Upper lobe of left lung (tissue), 6 donors: Measurements from ENCODE around the gene INTS2. TPM values are rescaled to one million over a fixed set of nuclear protein-coding genes. Genes with fewer than 3 reads are reported as not detected.

Source experiments
- ATAC-seq, 2 donors: fragments of 200-7000 bp; cut with Tn5 transposase; one replicate each; pipeline ENCODE4 v1.9.1; 2022; ENCODE audit warnings: mild to moderate bottlenecking in 2 of 2, moderate library complexity in 2 of 2; ENCODE audit not compliant: low FRiP score in 2 of 2
- DNase-seq, 2 donors: peaks; one replicate each; pipeline ENCODE4 v3.0.0-alpha.2; 2019 to 2020
- H3K27ac ChIP-seq, 4 donors: fragments of 200-600 bp; sonication (generic); one replicate each; pipeline ENCODE4 v1.5.1; 2016 to 2019
- H3K27me3 ChIP-seq, 4 donors: fragments of 200-600 bp; sonication (generic); one replicate each; pipeline ENCODE4 v1.5.1; 2017 to 2019
- H3K36me3 ChIP-seq, 4 donors: fragments of 200-600 bp; sonication (generic); one replicate each; pipeline ENCODE4 v1.5.1; 2016 to 2019
- H3K4me1 ChIP-seq, 4 donors: fragments of 200-600 bp; sonication (generic); one replicate each; pipeline ENCODE4 v1.5.1; 2018 to 2019
- H3K4me3 ChIP-seq, 4 donors: fragments of 200-600 bp; sonication (generic); one replicate each; pipeline ENCODE4 v1.5.1; 2017 to 2019; ENCODE audit warnings: mild to moderate bottlenecking in 2 of 4, moderate library complexity in 1 of 4
- H3K9me3 ChIP-seq, 4 donors: fragments of 200-600 bp; sonication (generic); one replicate each; pipeline ENCODE4 v1.5.1; 2018 to 2019
- EP300 ChIP-seq, 4 donors: sonication (generic); formaldehyde crosslinking; IDR thresholded peaks; one replicate each; pipeline ENCODE4 v1.5.1; 2017; ENCODE audit warnings: antibody characterized with exemption in 4 of 4, control low read depth in 2 of 4
- POLR2A ChIP-seq, 4 donors: fragments of 450-650 bp; IDR thresholded peaks; one replicate each; pipeline ENCODE4 v1.5.1; 2016 to 2017; ENCODE audit warnings: antibody characterized with exemption in 4 of 4, mild to moderate bottlenecking in 2 of 4
- POLR2AphosphoS5 ChIP-seq, 2 donors: sonication (generic); formaldehyde crosslinking; IDR thresholded peaks; one replicate each; pipeline ENCODE4 v1.5.1; 2017; ENCODE audit warnings: antibody characterized with exemption in 2 of 2
- WGBS, 2 donors: methylation state at CpG; one replicate each; pipeline ENCODE4 v1.1.5; 2017 to 2018; 5-methylcytosine and 5-hydroxymethylcytosine counted together
- total RNA-seq, 6 donors: library from RNA; depleted of rRNA in 4 of 6; stranded (reverse); fragments of >200 nt in 4 of 6; gene quantifications; one replicate each; pipeline versions ENCODE4 v1.1.0 to v1.2.1, GENCODE V29; 2016 to 2021
- TF ChIP-seq, protein P1 (sequence below), 6 experiments: fragments of 450-650 bp in 4 of 6; fragments of 200-600 bp in 2 of 6; sonication (generic) in 2 of 6; IDR thresholded peaks; one replicate each; pipeline ENCODE4 v1.5.1; 2016 to 2019; ENCODE audit warnings: antibody characterized with exemption in 6 of 6
- donor health status: DM: no; HTN: no; CAD: no; lungs with moderate emphysema.
- donor health status: DM: no; HTN: yes; CAD: no; lungs with severe emphysema.

Gene INTS2, protein sequence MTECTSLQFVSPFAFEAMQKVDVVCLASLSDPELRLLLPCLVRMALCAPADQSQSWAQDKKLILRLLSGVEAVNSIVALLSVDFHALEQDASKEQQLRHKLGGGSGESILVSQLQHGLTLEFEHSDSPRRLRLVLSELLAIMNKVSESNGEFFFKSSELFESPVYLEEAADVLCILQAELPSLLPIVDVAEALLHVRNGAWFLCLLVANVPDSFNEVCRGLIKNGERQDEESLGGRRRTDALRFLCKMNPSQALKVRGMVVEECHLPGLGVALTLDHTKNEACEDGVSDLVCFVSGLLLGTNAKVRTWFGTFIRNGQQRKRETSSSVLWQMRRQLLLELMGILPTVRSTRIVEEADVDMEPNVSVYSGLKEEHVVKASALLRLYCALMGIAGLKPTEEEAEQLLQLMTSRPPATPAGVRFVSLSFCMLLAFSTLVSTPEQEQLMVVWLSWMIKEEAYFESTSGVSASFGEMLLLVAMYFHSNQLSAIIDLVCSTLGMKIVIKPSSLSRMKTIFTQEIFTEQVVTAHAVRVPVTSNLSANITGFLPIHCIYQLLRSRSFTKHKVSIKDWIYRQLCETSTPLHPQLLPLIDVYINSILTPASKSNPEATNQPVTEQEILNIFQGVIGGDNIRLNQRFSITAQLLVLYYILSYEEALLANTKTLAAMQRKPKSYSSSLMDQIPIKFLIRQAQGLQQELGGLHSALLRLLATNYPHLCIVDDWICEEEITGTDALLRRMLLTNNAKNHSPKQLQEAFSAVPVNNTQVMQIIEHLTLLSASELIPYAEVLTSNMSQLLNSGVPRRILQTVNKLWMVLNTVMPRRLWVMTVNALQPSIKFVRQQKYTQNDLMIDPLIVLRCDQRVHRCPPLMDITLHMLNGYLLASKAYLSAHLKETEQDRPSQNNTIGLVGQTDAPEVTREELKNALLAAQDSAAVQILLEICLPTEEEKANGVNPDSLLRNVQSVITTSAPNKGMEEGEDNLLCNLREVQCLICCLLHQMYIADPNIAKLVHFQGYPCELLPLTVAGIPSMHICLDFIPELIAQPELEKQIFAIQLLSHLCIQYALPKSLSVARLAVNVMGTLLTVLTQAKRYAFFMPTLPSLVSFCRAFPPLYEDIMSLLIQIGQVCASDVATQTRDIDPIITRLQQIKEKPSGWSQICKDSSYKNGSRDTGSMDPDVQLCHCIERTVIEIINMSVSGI
- 10 to 100 TPM in 3 of 6 donors, 1 to 10 TPM in 3; 6.0 to 12.0 (median 9.9) TPM for total RNA-seq

DNA sequence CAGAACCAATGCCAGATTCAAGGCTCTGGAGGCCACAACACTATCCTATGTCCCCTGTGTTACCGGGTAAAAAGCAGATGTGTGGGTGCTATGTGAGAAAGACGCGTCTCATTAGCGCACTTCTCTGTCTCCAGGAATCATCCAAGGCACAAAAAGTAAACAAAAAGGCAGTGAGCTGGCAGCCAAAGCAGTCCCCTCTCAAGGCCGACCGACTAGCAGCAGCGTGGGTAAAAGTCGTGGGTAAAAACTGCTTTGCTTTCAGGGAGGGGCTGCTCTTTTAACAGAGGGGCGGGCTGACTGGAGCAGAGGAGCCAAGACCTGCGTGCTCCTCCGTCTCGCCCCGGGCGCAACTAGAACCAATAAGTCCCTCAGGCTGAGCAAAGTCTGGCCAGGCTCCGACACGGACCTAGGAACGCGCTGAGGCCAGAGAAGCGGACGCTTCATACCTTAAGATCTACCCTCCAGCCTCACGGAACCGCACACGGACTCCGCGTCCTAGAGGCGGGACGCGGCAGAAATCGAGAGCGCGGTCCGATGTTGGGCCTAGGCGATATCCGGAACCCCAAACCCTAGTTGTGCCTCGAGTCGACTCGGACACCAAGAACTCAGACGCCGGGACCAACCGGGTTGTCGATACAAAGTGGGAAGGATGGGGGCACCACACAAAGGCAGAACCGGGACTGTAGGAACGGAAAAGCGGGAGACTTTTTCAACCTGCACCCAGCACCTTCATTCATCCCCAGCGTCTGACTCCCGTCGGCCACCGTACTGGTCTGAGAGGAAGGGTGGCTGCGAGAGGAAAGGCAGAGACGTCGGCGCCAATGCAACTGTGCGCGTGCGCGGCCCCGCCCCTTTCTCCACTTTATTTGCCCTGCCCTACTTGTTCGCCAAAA, at the start of gene INTS2:
Gene INTS2, minus strand, starts transcription at position 775 of the 893 bp plus-strand sequence. CDS start 1,338 bp downstream, outside the sequence.
- peak within 1 kb of the TSS; percentile 78 to 91 (median 88) for H3K27ac ChIP-seq
- peaks cover 0 to 14% (median 2%) of the 10 kb centered on the region in 4 donors for H3K36me3 ChIP-seq
- no peaks in the 10 kb centered on the region for H3K27me3 ChIP-seq
- TF ChIP-seq, protein P1, sequence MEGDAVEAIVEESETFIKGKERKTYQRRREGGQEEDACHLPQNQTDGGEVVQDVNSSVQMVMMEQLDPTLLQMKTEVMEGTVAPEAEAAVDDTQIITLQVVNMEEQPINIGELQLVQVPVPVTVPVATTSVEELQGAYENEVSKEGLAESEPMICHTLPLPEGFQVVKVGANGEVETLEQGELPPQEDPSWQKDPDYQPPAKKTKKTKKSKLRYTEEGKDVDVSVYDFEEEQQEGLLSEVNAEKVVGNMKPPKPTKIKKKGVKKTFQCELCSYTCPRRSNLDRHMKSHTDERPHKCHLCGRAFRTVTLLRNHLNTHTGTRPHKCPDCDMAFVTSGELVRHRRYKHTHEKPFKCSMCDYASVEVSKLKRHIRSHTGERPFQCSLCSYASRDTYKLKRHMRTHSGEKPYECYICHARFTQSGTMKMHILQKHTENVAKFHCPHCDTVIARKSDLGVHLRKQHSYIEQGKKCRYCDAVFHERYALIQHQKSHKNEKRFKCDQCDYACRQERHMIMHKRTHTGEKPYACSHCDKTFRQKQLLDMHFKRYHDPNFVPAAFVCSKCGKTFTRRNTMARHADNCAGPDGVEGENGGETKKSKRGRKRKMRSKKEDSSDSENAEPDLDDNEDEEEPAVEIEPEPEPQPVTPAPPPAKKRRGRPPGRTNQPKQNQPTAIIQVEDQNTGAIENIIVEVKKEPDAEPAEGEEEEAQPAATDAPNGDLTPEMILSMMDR (IDR thresholded peaks at IDR 0.05) = no peak
- peak; percentile 89 to 95 for TF ChIP-seq POLR2AphosphoS5 (IDR thresholded peaks at IDR 0.05)
- no peak for TF ChIP-seq EP300 (IDR thresholded peaks at IDR 0.05)
- peak in 3 of 4 donors; percentile 43 to 85 (median 57) for TF ChIP-seq POLR2A (IDR thresholded peaks at IDR 0.05)
- no peaks in the 10 kb centered on the region for H3K9me3 ChIP-seq
- peaks cover 9 to 22% (median 12%) of the 10 kb centered on the region in 4 donors for H3K4me1 ChIP-seq
- DNase-seq = peak; percentile 94 to 100
- H3K4me3 ChIP-seq = peak within 1 kb of the TSS; percentile 64 to 88 (median 78)
- 0 to 1% methylated on average over 38 to 57 of the region's 58 CpGs for WGBS, 2 donors
- ATAC-seq = peak; percentile 98 to 99

DNA sequence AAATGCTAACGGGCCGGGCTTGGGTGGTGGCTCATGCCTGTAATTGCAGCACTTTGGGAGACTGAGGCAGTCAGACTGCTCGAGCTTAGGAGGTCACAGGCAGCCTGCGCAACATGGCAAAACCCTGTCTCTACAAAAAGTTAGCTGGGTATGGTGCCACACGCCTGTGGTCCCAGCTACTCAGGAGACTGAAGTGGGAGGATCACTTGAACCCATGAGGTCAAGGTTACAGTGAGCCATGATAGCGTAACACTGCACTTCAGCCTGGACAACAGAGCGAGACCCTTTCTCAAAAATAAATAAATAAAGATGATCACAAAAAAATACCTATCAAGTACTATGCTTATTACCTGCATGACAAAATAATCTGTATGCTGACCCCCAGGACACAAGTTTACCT, 46.3 kb upstream of the INTS2 start:
- 97% methylated on average over 6 to 7 of the region's 7 CpGs for WGBS, 2 donors
- Histone ChIP-seq H3K27me3 (no peaks in the 10 kb centered on the region), H3K9me3 (no peaks in the 10 kb centered on the region), H3K36me3 (peaks cover 14 to 69% (median 28%) of the 10 kb centered on the region in 4 donors), H3K27ac (no peak overlapping the region), H3K4me3 (no peak overlapping the region), H3K4me1 (no peaks in the 10 kb centered on the region)
- TF ChIP-seq, protein P1 (IDR thresholded peaks at IDR 0.05) = no peak
- TF ChIP-seq POLR2AphosphoS5 (IDR thresholded peaks at IDR 0.05) (no peak), POLR2A (IDR thresholded peaks at IDR 0.05) (no peak), EP300 (IDR thresholded peaks at IDR 0.05) (no peak)
- ATAC-seq (no peak), DNase-seq (no peak)

DNA sequence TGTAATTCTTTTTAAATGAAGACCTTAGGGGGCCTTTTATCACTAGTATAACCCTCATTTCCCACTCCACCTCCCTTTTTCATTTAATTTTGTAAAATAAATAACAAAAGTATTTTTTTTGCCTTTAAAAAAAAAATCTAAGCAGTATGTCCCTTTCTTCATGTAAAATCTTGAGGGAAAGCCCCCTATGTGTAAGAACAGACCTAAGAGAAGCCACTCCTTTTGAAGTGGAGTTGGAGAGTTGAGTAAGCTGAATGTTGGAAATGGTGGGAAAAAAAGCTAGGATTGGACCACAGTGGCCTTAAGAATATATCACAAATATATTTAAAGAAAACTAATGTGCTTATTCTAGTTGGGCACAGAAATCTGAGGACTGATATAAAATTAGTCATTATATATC, 44.5 kb upstream of the INTS2 start:
- Histone ChIP-seq H3K9me3 (no peaks in the 10 kb centered on the region), H3K4me1 (no peaks in the 10 kb centered on the region), H3K36me3 (peaks cover 14 to 70% (median 35%) of the 10 kb centered on the region in 4 donors), H3K4me3 (no peak overlapping the region), H3K27me3 (no peaks in the 10 kb centered on the region), H3K27ac (no peak overlapping the region)
- DNase-seq = no peak
- ATAC-seq = no peak
- TF ChIP-seq, protein P1 (IDR thresholded peaks at IDR 0.05) = no peak
- no peak for TF ChIP-seq POLR2A (IDR thresholded peaks at IDR 0.05)
- TF ChIP-seq POLR2AphosphoS5 (IDR thresholded peaks at IDR 0.05) = no peak
- TF ChIP-seq EP300 (IDR thresholded peaks at IDR 0.05) = no peak

DNA sequence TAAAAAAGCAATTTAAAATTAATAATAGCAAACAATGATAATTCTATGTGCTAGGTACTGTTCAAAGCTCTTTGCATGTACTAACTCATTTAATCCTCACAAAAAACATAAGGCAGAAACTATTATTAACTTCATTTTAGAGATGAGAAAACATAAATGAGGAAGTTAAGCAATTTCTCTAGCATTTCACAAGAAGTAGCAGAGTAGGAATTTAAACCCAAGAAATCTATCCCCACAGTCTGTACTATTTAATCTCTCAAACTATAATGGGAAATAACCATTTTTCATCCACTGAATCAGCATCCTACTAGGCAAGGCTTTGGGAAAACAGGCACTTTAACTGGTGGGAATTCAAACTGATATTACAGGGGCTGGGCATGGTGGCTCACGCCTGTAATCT, 42.2 kb upstream of the INTS2 start:
- DNase-seq (no peak), ATAC-seq (no peak)
- Histone ChIP-seq H3K36me3 (peaks cover 17 to 79% (median 49%) of the 10 kb centered on the region in 4 donors), H3K27ac (no peak overlapping the region), H3K9me3 (no peaks in the 10 kb centered on the region), H3K4me1 (no peaks in the 10 kb centered on the region), H3K4me3 (no peak overlapping the region), H3K27me3 (no peaks in the 10 kb centered on the region)
- WGBS, 2 donors = 81 to 92% methylated on average over 1 of the region's 1 CpG
- TF ChIP-seq EP300 (IDR thresholded peaks at IDR 0.05) = no peak
- TF ChIP-seq, protein P1 (IDR thresholded peaks at IDR 0.05) = no peak
- no peak for TF ChIP-seq POLR2AphosphoS5 (IDR thresholded peaks at IDR 0.05)
- TF ChIP-seq POLR2A (IDR thresholded peaks at IDR 0.05) = no peak
